ENCODE data around the gene CPNE1. TPM values are rescaled to one million over a fixed set of nuclear protein-coding genes. Genes with fewer than 3 reads are reported as not detected.

Gene CPNE1
- total and polyA plus RNA-seq, 5 donors from 2014 or later = 175 to 398 (median 329) TPM

GRCh38 chr20:35576816-35577215, 87.9 kb downstream of the CPNE1 start:
- no peak for ATAC-seq (ENCODE audit: low read depth in 2 of 2)
- no peaks in the 10 kb centered on the region for H3K4me1 Mint-ChIP-seq
- DNase-seq = no peak
- peaks cover 4 to 7% of the 10 kb centered on the region in 2 experiments for H3K9me3 ChIP-seq (ENCODE audit: control insufficient read depth in 2 of 2, low read length in 2 of 2)
- no peaks in the 10 kb centered on the region for H3K4me1 ChIP-seq (ENCODE audit: control insufficient read depth, insufficient read depth, low read length, poor library complexity, severe bottlenecking)
- H3K4me3 ChIP-seq (ENCODE audit: low read depth, low read length) = no peak overlapping the region
- H3K27ac Mint-ChIP-seq = no peak overlapping the region
- H3K4me3 Mint-ChIP-seq = no peak overlapping the region
- H3K27me3 Mint-ChIP-seq = peaks cover 12% of the 10 kb centered on the region
- no peaks in the 10 kb centered on the region for H3K27me3 ChIP-seq (ENCODE audit: control insufficient read depth, insufficient read depth, low read length)
- no peaks in the 10 kb centered on the region for H3K36me3 ChIP-seq (ENCODE audit: control insufficient read depth, insufficient read depth, low read length)
- H3K36me3 Mint-ChIP-seq = peaks cover 3% of the 10 kb centered on the region
- H3K9me3 Mint-ChIP-seq = peaks cover 0 to 18% (median 5%) of the 10 kb centered on the region in 7 donors
- H3K27ac ChIP-seq (ENCODE audit: insufficient read depth, low read length, poor library complexity, severe bottlenecking) = no peak overlapping the region

Other genes with a start within 250 kb of the CPNE1 start
- gene GDF5, start 226.7 kb downstream of the CPNE1 start, total RNA-seq = not detected
- gene GDF5, start 226.7 kb downstream of the CPNE1 start, polyA plus RNA-seq = not detected
- gene CEP250, start 209.3 kb downstream of the CPNE1 start, total RNA-seq = 64.1 TPM
- 1 to 10 TPM; 4.7 to 5.3 (median 4.9) TPM for gene CEP250, start 209.3 kb downstream of the CPNE1 start, polyA plus RNA-seq
- gene C20orf173, start 135.2 kb downstream of the CPNE1 start, total RNA-seq = not detected
- not detected for gene C20orf173, start 135.2 kb downstream of the CPNE1 start, polyA plus RNA-seq
- 132 TPM for gene ERGIC3, start 122.8 kb downstream of the CPNE1 start, total RNA-seq
- gene ERGIC3, start 122.8 kb downstream of the CPNE1 start, polyA plus RNA-seq = 100 to 1,000 TPM; 121 to 138 (median 131) TPM
- gene SPAG4, start 49.1 kb downstream of the CPNE1 start, total RNA-seq = 21.8 TPM
- 1 to 10 TPM in 1 of 4 donors, under 1 TPM in 3; 0.11 to 1.2 (median 0.34) TPM for gene SPAG4, start 49.1 kb downstream of the CPNE1 start, polyA plus RNA-seq
- 128 TPM for gene RBM12, start within 50 bp of the CPNE1 start, total RNA-seq
- 10 to 100 TPM; 46.6 to 58.0 (median 53.3) TPM for gene RBM12, start within 50 bp of the CPNE1 start, polyA plus RNA-seq
- 21.2 TPM for gene NFS1, start 34.5 kb upstream of the CPNE1 start, total RNA-seq
- gene NFS1, start 34.5 kb upstream of the CPNE1 start, polyA plus RNA-seq = 10 to 100 TPM; 22.3 to 32.6 (median 25.4) TPM
- 48.8 TPM for gene ROMO1, start 34.5 kb upstream of the CPNE1 start, total RNA-seq
- gene ROMO1, start 34.5 kb upstream of the CPNE1 start, polyA plus RNA-seq = 100 to 1,000 TPM; 295 to 378 (median 363) TPM
- 1,180 TPM for gene RBM39, start 77.4 kb upstream of the CPNE1 start, total RNA-seq
- gene RBM39, start 77.4 kb upstream of the CPNE1 start, polyA plus RNA-seq = 100 to 1,000 TPM; 112 to 144 (median 117) TPM
- gene PHF20, start 107.1 kb upstream of the CPNE1 start, total RNA-seq = 159 TPM
- 100 to 1,000 TPM in 2 of 4 donors, 10 to 100 TPM in 2; 87.3 to 126 (median 100) TPM for gene PHF20, start 107.1 kb upstream of the CPNE1 start, polyA plus RNA-seq